Loucy (cell line): ENCODE measurements around the gene GNLY.

Experiments used
- CTCF ChIP-seq: fragments of 200-600 bp; sonication (generic); conservative IDR thresholded peaks from 2 replicates; pipeline ENCODE4 v1.5.1; 2014; ENCODE audit warnings: mild to moderate bottlenecking, antibody characterized with exemption, low read length
- EZH2phosphoT487 ChIP-seq: fragments of 200-600 bp; IDR thresholded peaks from 2 replicates; pipeline ENCODE4 v1.6.1; 2018; ENCODE audit warnings: antibody characterized with exemption, mild to moderate bottlenecking, moderate library complexity, borderline replicate concordance

- TF ChIP-seq CTCF (no peak), EZH2phosphoT487 (no peak)
Observed at GRCh38 chr2:85737481-85737880, 43.3 kb downstream of the GNLY start.
